Glomerular visceral epithelial cell (primary cell): ENCODE results near the gene ETNPPL.
A peak's percentile ranks its signal among the peaks of the same experiment; 100 is the strongest.
"Not testable (repeated sequence)": the region's sequence is repeated elsewhere in the genome, so short reads cannot be mapped to it uniquely, and the experiment has no call there.

Experiments used
- DNase-seq: peaks from one replicate; pipeline ENCODE4 v3.0.0-alpha.2; 2016; ENCODE audit errors: extremely low spot score

The ETNPPL gene

GRCh38 chr4:108758498-108758897 lies 4.4 kb downstream of the ETNPPL start:
- DNase-seq = no peak

DNA sequence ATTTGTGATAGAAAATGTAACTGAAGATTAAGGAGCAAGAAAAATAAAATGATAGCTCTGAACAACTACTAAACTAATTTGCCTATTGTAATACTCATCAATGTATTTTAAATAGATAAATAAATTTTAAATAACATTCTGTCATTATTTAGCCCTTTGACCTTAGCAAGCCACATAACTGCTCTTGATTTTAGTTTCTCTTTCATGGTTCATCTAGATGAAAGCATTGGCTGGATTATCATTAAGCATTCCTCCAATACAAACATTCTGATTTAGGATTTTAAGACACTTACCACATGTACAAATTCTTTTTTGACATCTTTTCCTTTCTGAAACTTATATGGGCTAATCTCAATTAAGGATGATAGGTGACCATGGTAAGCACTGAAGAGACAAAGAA lies 8.5 kb downstream of the ETNPPL start:
- no peak for DNase-seq

DNA sequence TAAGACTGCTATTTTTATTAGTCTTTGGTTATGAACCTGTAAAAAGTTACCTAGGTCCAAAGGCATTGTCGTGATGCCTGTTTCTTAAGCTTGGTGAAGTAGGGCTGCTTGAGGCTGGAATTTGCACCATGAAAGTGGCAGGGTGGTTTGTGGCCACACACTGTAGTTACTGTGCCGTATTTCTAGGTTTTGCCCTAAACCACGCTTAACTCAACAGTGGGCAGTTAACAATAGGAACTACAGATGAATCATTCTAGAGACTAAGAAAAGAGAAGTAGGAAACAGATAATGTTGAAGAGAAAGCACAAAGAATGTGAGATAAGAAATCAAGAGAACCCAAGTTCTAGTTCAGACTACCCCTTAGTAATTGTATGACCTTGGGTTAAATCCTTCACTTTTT lies 11.5 kb downstream of the ETNPPL start:
- no peak for DNase-seq

GRCh38 chr4:108749119-108749518 lies 13.7 kb downstream of the ETNPPL start:
- no peak for DNase-seq

GRCh38 chr4:108746511-108746910 lies 16.3 kb downstream of the ETNPPL start:
- DNase-seq = no peak

GRCh38 chr4:108744307-108744706 lies 18.5 kb downstream of the ETNPPL start:
- no peak for DNase-seq

DNA sequence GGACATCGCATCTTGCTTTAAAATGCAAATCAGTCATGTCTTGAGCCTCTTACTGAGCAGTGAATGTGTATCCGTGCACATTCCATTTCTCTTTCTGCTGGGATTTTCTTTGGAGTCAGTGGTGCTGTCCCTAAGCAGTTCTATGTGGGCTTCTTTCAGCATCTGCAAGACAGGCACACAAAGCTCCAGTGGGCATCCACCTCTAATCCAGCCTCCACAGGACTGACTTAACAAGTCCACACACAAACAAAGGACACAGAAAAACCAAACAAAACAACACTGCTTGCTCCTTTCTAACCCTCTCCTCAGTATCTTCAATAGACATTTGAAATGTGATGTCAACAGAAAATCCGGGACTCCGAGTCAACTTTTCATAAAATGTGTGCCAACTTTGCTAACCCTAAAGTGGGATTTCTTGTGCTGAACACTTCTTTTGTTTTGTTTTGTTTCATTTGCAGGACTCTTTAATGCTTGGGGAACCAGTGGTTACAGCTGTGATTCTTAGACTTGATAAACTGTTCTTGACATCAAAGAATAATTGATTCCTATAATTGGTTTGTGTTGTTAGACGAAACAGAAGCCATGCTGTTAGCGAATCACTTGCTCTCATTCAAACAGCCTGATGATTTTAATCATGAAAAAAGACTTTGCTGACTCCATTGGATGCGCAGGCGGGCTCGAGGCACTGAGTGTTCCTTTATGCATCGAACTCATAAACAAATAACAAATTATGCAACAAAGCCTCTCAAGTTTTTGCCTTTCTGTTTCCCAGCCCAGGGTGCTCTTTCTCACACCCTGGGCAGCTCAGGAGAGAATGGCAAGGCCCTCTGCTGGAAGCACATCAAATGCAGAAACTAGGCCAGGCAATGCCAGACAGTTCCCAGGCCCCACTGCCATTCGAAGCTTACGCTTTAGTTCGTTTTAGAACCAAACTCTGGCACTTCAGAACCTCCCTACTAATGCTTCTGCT lies 20.1 kb downstream of the ETNPPL start:
- DNase-seq = no peak

DNA sequence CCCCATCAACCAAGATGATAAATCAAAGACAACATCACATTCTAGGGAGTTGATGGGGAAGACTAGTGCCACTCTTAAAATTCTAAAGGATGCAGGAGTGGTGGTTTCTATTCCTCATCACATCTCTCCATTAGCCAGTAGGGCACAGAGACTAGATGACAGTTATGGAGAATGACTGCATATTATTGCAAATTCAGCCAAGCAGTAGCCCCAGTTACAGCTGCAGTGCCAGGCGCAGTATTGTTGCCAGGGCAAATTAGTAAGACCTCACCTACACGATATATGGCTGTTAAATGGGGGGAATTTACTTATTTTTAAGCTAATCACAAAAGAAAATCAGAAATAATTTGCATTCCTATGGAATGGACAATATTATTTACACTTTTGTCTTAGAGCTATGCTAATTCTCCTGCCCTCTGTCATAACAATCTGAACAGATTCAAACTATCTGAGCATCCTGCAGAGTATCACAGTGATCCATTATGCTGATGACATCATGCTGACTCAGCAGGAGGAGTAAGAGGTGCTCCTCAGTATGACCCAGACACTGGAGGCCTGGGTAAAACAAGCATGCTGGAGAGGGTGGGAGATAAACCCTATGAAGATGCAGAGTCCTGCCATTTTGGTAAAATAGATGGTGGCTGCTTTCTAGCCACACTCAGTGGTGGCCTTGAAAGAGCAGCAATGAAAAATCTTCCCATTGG lies 24.7 kb downstream of the ETNPPL start:
- DNase-seq = no peak

GRCh38 chr4:108731006-108731405 lies 31.8 kb downstream of the ETNPPL start:
- DNase-seq = no peak

- DNase-seq = no peak
Observed at GRCh38 chr4:108730579-108730978, 32.3 kb downstream of the ETNPPL start.

DNA sequence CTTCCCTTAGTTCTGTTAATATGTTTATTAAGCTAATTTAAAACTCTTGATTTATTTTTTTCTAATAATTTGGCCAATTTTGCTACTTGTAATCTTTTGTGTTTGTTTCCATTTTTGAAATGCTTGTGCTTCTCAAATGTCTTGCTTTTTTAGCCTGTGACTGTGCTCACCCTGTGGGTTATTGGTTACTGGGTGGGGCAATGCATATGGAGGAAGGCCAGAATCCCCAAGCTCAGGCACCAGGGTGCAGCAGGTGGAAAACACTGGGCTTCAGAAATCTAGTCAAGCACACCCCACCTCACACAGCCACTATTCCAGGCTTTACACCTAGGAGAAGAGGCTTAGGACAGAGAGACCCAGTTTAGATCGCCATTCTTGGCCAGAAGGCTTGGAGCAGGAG lies 33.1 kb downstream of the ETNPPL start:
- no peak for DNase-seq

GRCh38 chr4:108725457-108725856 lies 37.4 kb downstream of the ETNPPL start:
- no peak for DNase-seq

- no peak for DNase-seq
Observed at GRCh38 chr4:108717386-108717785, 45.5 kb downstream of the ETNPPL start.

- DNase-seq = no peak
Observed at GRCh38 chr4:108716340-108716739, 46.5 kb downstream of the ETNPPL start.

GRCh38 chr4:108714880-108715279 lies 48.0 kb downstream of the ETNPPL start:
- no peak for DNase-seq

GRCh38 chr4:108710578-108710977 lies 52.3 kb downstream of the ETNPPL start:
- not testable (repeated sequence) for DNase-seq

DNA sequence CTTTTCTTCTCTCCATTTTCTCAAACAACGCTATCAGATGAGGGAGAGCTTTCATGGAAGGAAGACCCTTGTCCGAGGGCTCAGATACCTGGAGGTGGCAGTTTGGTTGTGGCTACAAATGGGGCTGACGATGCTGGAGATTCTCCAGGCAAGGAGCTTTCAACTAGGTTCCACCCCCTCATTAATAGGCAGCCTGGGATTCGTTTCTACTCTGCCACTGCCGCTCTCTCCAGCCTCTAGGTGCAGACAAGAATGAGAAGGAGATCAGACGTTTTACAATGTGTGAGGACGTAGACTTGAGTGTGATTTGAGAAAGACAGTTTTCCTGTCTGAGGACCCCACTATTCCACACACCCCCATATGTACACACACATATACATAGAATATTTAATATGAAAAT lies 53.1 kb downstream of the ETNPPL start:
- no peak for DNase-seq

GRCh38 chr4:108709234-108709633 lies 53.6 kb downstream of the ETNPPL start:
- DNase-seq = no peak

GRCh38 chr4:108706289-108706688 lies 56.6 kb downstream of the ETNPPL start:
- no peak for DNase-seq

- DNase-seq = no peak
Observed at GRCh38 chr4:108703966-108704365, 58.9 kb downstream of the ETNPPL start.

- no peak for DNase-seq
Observed at GRCh38 chr4:108703370-108703769, 59.5 kb downstream of the ETNPPL start.

DNA sequence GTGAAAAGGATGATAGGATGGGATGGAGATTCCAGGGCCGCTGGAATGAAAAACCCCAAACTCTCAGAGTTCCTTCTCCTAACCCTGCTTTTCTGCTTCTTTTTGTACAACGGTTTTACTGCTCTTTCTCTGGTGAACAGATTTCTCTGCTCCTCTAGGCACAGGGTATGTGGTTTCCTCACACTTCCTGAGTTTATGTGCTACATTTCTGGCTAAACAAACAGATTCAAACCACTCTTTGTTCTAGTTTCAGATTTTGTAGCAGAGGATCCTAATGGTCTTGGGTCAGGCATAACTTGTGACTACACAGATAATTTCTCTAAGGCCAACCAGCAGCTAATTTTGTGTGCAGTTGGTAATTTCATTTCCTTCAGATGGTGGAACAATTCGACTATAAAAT lies 59.9 kb downstream of the ETNPPL start:
- DNase-seq = peak; percentile 32
